ENCODE results near the gene ZNF680.

ZNF680 gene

GRCh38 chr7:64509583-64509982 lies 53.3 kb downstream of the ZNF680 start:
- no peak overlapping the region for H3K4me3 ChIP-seq
- no peak overlapping the region for H3K27ac ChIP-seq
- no peaks in the 10 kb centered on the region for H3K9me3 ChIP-seq (ENCODE audit: low read depth, low read length)
- no peaks in the 10 kb centered on the region for H3K36me3 ChIP-seq (ENCODE audit: insufficient read depth, low read length)
- no peak for TF ChIP-seq EZH2 (IDR thresholded peaks at IDR 0.05)
- no peak for TF ChIP-seq FOXP2 (optimal IDR thresholded peaks at IDR 0.05; ENCODE audit: control extremely low read depth, extremely low read length, insufficient read depth)
- TF ChIP-seq POLR2AphosphoS5 (IDR thresholded peaks at IDR 0.05; ENCODE audit: borderline replicate concordance, low read depth, low read length), result no peak
- no peak overlapping the region for H3K9ac ChIP-seq (ENCODE audit: insufficient read length)
- DNase-seq (ENCODE audit: low read depth, low spot score), result no peak

GRCh38 chr7:64504581-64505120 lies 58.2 kb downstream of the ZNF680 start:
- TF ChIP-seq POLR2AphosphoS5 (IDR thresholded peaks at IDR 0.05; ENCODE audit: borderline replicate concordance, low read depth, low read length), result no peak
- Histone ChIP-seq H3K9me3 (ENCODE audit: low read depth, low read length) (no peaks in the 10 kb centered on the region), H3K9ac (ENCODE audit: insufficient read length) (no peak overlapping the region), H3K4me3 (no peak overlapping the region), H3K36me3 (ENCODE audit: insufficient read depth, low read length) (no peaks in the 10 kb centered on the region), H3K27ac (no peak overlapping the region)
- DNase-seq (ENCODE audit: low read depth, low spot score), result no peak

GRCh38 chr7:64498270-64498669 lies 64.6 kb downstream of the ZNF680 start:
- no peak for DNase-seq (ENCODE audit: low read depth, low spot score)
- no peak overlapping the region for H3K4me3 ChIP-seq
- H3K36me3 ChIP-seq (ENCODE audit: insufficient read depth, low read length), result no peaks in the 10 kb centered on the region
- no peaks in the 10 kb centered on the region for H3K9me3 ChIP-seq (ENCODE audit: low read depth, low read length)
- H3K27ac ChIP-seq, result no peak overlapping the region
- TF ChIP-seq POLR2AphosphoS5 (IDR thresholded peaks at IDR 0.05; ENCODE audit: borderline replicate concordance, low read depth, low read length) (no peak), EZH2 (IDR thresholded peaks at IDR 0.05) (no peak)
- H3K9ac ChIP-seq (ENCODE audit: insufficient read length), result no peak overlapping the region

- no peak for DNase-seq (ENCODE audit: low read depth, low spot score)
- TF ChIP-seq FOXP2 (optimal IDR thresholded peaks at IDR 0.05; ENCODE audit: control extremely low read depth, extremely low read length, insufficient read depth) (no peak), POLR2AphosphoS5 (IDR thresholded peaks at IDR 0.05; ENCODE audit: borderline replicate concordance, low read depth, low read length) (no peak), EZH2 (IDR thresholded peaks at IDR 0.05) (no peak)
- H3K9ac ChIP-seq (ENCODE audit: insufficient read length), result no peak overlapping the region
- 0 out of 2 replicates have a peak overlapping the region, but pooled peaks have one; percentile 7 for H3K4me3 ChIP-seq
- H3K9me3 ChIP-seq (ENCODE audit: low read depth, low read length), result no peaks in the 10 kb centered on the region
- no peaks in the 10 kb centered on the region for H3K36me3 ChIP-seq (ENCODE audit: insufficient read depth, low read length)
- no peak overlapping the region for H3K27ac ChIP-seq
Observed at GRCh38 chr7:64494912-64495461, 67.9 kb downstream of the ZNF680 start.

- Histone ChIP-seq H3K36me3 (ENCODE audit: insufficient read depth, low read length) (no peaks in the 10 kb centered on the region), H3K9ac (ENCODE audit: insufficient read length) (no peak overlapping the region), H3K9me3 (ENCODE audit: low read depth, low read length) (no peaks in the 10 kb centered on the region), H3K27ac (no peak overlapping the region), H3K4me3 (no peak overlapping the region)
- TF ChIP-seq EZH2 (IDR thresholded peaks at IDR 0.05), result no peak
- no peak for TF ChIP-seq POLR2AphosphoS5 (IDR thresholded peaks at IDR 0.05; ENCODE audit: borderline replicate concordance, low read depth, low read length)
- TF ChIP-seq FOXP2 (optimal IDR thresholded peaks at IDR 0.05; ENCODE audit: control extremely low read depth, extremely low read length, insufficient read depth), result no peak
- no peak for DNase-seq (ENCODE audit: low read depth, low spot score)
Observed at GRCh38 chr7:64485623-64486022, 77.2 kb downstream of the ZNF680 start.
